Psoas muscle (tissue), 8 donors: ENCODE results near the gene UGT1A7. TPM values are rescaled to one million over a fixed set of nuclear protein-coding genes. Genes with fewer than 3 reads are reported as not detected.

Experiments
- ATAC-seq, 4 donors: fragments of 200-7000 bp; cut with Tn5 transposase; one replicate each; pipeline ENCODE4 v1.9.1; 2020; ENCODE audit warnings: moderate library complexity in 3 of 4, mild to moderate bottlenecking in 2 of 4
- DNase-seq, 2 donors: peaks; one replicate each; pipeline ENCODE4 v3.0.0-alpha.2; 2020
- H3K27ac ChIP-seq: fragments of 200-600 bp; one replicate; pipeline ENCODE4 v1.8.0; 2022
- H3K27me3 ChIP-seq, 3 donors: fragments of 200-600 bp in 1 of 3; one replicate each; pipeline versions ENCODE4 v1.6.1 to v1.8.0; 2013 to 2022; ENCODE audit warnings: low read length in 2 of 3, mild to moderate bottlenecking in 2 of 3, moderate library complexity in 1 of 3; ENCODE audit not compliant: insufficient read depth in 3 of 3
- H3K36me3 ChIP-seq, 2 donors: fragments of 200-600 bp in 1 of 2; one replicate each; pipeline versions ENCODE4 v1.6.1 to v1.8.0; 2013 to 2022; ENCODE audit warnings: low read depth in 1 of 2, mild to moderate bottlenecking in 1 of 2, moderate library complexity in 1 of 2; ENCODE audit not compliant: insufficient read depth in 1 of 2
- H3K4me1 ChIP-seq: fragments of 200-600 bp; one replicate; pipeline ENCODE4 v1.8.0; 2022
- H3K4me3 ChIP-seq: fragments of 200-600 bp; one replicate; pipeline ENCODE4 v1.8.0; 2022; ENCODE audit warnings: mild to moderate bottlenecking
- H3K9me3 ChIP-seq: fragments of 200-600 bp; one replicate; pipeline ENCODE4 v1.8.0; 2022
- CTCF ChIP-seq: fragments of 200-600 bp; IDR thresholded peaks from one replicate; pipeline ENCODE4 v1.8.0; 2022; ENCODE audit warnings: antibody characterized with exemption
- WGBS, 3 donors: extraction: QIAGEN DNeasy Blood & Tissue Kit; methylation state at CpG; one replicate each; pipeline versions ENCODE4 v1.1.6 to v1.1.7; 2013; 5-methylcytosine and 5-hydroxymethylcytosine counted together
- intact Hi-C, 2 donors: fragments of 100-400 bp; cut with DNase I; formaldehyde crosslinking; loops; one replicate each; pipeline versions ENCODE4 v1.11.0 to v1.14.2; 2022
- polyA plus RNA-seq, 3 donors: library from polyadenylated mRNA; stranded (reverse); fragments of 200-250 nt; gene quantifications; one replicate each; pipeline ENCODE4 v1.2.3, GENCODE V29; 2013
- total RNA-seq, 4 donors: library from RNA; stranded (reverse); fragmentation: NEBNext Ultra II Directional in 2 of 4; extraction: Animal tissue kit (Norgen Biotek cat#: 25700) in 2 of 4; gene quantifications; one replicate each; pipeline versions ENCODE4 v1.2.1 to v1.2.4, GENCODE V29; 2021 to 2023
- donor health status: healthy with polysubstance abuse.
- donor health status: DM: no; HTN: no; CAD: no; lungs with moderate emphysema.
- donor health status: Bipolar disorder and iron deficiency.
- donor health status: healthy.
- donor health status: DM: yes; HTN: yes; CAD: no.
- donor health status: DM: no; HTN: no; CAD: no.
- donor health status: DM: no; HTN: no; CAD: no.
- donor health status: DM: yes; HTN: yes; CAD: no.

The UGT1A7 gene
- total and polyA plus RNA-seq, 7 donors: not detected

DNA sequence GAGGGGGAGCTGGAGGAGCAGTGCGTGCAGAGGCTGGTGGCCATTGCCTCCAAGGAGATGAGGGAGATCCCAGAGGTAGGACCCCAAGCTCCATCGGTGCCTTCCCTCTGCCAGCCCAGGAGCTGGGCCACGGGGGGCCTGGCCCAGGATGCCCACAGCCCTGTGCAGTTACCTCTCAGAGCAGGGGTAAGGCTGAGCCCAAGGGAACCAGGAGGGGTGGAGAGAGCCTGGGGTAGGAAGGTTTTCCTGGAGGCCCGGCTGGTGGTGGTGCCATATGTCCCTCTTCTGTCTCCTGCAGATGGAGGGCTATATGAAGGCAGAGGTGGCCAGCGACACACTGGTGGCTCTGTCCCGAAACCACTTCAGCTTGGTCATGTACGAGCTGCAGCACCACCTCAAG is 107.9 kb downstream of the UGT1A7 start:
- H3K9me3 ChIP-seq: no peaks in the 10 kb centered on the region

GRCh38 chr2:233791151-233791882 is 109.6 kb downstream of the UGT1A7 start:
- TF ChIP-seq CTCF: no peak
- 64 to 72% (median 71%) methylated on average over 18 of the region's 18 CpGs for WGBS, 3 donors

More for the DNA sequence above, 107.9 kb downstream of the UGT1A7 start:
- Histone ChIP-seq H3K27ac (no peak overlapping the region), H3K27me3 (no peaks in the 10 kb centered on the region), H3K36me3 (no peaks in the 10 kb centered on the region), H3K4me3 (no peak overlapping the region), H3K4me1 (no peaks in the 10 kb centered on the region)
- no peak for TF ChIP-seq CTCF
- WGBS, 3 donors: 86 to 91% (median 90%) methylated on average over 7 of the region's 7 CpGs
- ATAC-seq: no peak
- DNase-seq: no peak
- intact Hi-C loops: no loop called here

GRCh38 chr2:233791883-233792329 is 110.2 kb downstream of the UGT1A7 start:
- Histone ChIP-seq H3K4me3 (no peak overlapping the region), H3K4me1 (no peaks in the 10 kb centered on the region), H3K9me3 (no peaks in the 10 kb centered on the region), H3K27ac (no peak overlapping the region), H3K27me3 (no peaks in the 10 kb centered on the region), H3K36me3 (no peaks in the 10 kb centered on the region)
- TF ChIP-seq CTCF: no peak
- no peak for ATAC-seq
- WGBS, 3 donors: 66 to 80% (median 73%) methylated on average over 7 to 9 of the region's 9 CpGs
- no peak for DNase-seq
- intact Hi-C loops: no loop called here

More at GRCh38 chr2:233791151-233791882, 109.6 kb downstream of the UGT1A7 start:
- Histone ChIP-seq H3K9me3 (no peaks in the 10 kb centered on the region), H3K4me1 (no peaks in the 10 kb centered on the region), H3K27ac (no peak overlapping the region), H3K36me3 (no peaks in the 10 kb centered on the region), H3K4me3 (no peak overlapping the region), H3K27me3 (no peaks in the 10 kb centered on the region)
- intact Hi-C loops: no loop called here
- no peak for DNase-seq
- ATAC-seq: no peak

GRCh38 chr2:233792720-233793119 is 111.0 kb downstream of the UGT1A7 start:
- Histone ChIP-seq H3K9me3 (no peaks in the 10 kb centered on the region), H3K4me3 (no peak overlapping the region), H3K4me1 (no peaks in the 10 kb centered on the region), H3K27ac (no peak overlapping the region), H3K27me3 (no peaks in the 10 kb centered on the region), H3K36me3 (no peaks in the 10 kb centered on the region)
- DNase-seq (no peak), ATAC-seq (no peak)
- intact Hi-C loops: no loop called here
- TF ChIP-seq CTCF: no peak
- WGBS, 3 donors: 80 to 92% (median 91%) methylated on average over 7 of the region's 7 CpGs
